Forelimb muscle (tissue), 1 donor: ENCODE data around the gene TSPAN11. TPM values are rescaled to one million over a fixed set of nuclear protein-coding genes. Genes with fewer than 3 reads are reported as not detected.
"Not testable (repeated sequence)": the region's sequence is repeated elsewhere in the genome, so short reads cannot be mapped to it uniquely, and the experiment has no call there.

ENCODE experiments used
- DNase-seq: peaks from one replicate; pipeline ENCODE4 v3.0.0-alpha.2; 2013; ENCODE audit warnings: low read depth
- polyA plus RNA-seq: library from polyadenylated mRNA; unstranded; fragments of 120-200 nt; gene quantifications from one replicate; pipeline ENCODE4 v1.2.1, GENCODE V29; 2013; ENCODE audit not compliant: insufficient read length

Gene TSPAN11
- polyA plus RNA-seq, 1 donor = 6.1 TPM

DNA sequence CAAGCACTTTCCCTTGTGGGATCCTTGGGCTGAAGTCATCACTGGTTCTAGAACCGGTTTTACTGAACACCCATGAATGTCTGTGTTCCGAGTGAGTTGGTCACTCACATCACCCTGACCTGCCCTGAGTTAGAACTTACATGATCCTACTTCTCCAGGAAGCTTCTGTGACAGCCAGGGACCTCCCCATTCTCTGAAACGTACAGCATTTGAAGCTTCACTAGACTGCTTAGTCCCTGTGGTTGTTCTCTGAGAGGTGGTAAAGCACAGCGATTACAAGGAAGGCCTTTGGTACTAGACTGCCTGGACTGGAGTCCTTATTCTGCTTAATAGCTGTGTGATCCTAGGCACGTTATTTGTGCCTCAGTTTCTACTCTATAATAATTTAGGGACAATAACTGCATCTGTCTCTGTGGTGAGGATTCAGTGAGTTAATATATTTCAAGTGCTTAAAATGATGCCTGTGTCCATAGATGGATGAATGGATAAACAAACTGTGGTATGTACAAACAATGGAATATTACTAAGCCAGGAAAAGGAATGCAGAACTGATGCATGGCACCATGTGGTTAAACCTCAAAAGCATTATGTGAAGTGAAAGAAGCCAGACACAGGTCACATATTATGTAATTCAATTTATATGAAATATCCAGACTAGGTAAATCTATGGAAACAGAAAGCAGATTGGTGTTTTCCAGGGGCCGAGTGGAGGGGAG is 92.4 kb downstream of the TSPAN11 start:
- DNase-seq = no peak

DNA sequence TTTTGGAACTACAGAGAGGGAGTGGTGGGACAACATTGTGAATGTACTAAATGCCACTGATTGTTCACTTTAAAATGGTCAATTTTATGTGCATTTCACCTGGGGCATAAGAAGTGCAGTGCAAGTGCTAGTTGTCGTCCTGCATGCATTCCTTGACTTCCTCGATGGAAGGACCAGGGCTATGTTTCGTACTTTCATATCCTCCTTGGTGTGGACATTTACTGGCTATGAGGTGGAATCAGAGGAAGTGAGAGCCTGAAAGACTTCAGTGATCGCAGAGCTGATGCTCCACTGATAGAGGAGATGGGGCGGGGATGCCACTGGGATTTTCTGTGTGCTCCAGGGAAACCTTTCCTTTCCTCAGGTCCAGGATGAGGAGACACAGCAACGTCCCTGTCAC is 93.0 kb downstream of the TSPAN11 start:
- DNase-seq = no peak

DNA sequence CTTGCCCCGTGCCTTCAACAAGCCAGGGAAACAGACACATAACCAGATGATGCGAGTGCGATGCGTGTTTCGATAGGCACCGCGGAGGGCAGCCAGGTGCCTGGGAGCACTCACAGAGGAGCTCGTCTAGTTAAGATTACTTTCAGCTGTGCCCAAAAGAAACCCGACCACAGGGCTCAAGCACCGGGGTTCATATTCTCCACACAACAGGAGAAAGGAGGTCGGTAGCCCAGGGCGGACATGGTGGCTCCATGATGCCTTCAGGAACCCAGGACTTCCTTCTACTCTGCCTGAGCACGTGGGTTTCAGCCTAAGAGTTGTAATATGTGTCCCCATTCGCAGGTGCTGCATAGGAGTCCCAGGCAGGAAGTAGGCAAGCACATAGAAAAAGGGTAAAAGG is 93.4 kb downstream of the TSPAN11 start:
- no peak for DNase-seq

DNA sequence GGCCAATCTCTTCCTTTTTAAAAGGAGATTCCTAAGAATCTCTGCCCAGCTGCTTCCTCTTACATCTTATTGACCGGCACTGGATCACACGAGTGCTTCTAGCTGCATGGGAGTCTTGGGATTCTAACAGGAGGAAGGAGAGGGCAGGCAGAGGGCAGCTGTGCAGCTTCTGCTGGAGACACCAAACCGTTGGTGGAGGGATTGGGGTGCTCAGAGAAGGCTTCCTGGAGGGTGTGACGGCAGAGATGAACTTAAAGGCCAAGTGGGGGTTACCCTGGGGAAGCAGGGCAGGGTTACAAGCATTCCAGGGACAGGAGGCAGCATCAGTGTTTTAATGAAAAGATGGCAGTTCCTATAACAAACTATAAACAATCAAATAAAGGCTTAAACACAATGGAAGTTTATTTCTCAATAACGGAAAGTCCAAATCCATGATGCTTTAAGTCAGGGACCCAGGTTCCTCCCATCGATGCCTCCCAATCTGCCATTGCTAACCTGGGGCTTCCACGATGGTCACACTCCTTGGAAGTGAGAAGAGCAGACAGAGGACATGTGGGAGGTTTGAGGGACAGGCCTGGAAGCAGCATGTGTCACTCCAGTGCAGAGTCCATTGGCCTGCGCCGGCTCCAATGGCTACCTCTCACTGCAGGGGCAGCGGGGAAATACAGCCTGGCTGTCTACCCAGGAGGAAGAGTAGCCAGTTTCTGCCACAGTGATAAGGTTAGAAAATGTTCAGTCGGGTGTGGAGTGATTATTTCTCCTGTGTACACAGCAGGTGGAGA is 94.0 kb downstream of the TSPAN11 start:
- DNase-seq = no peak

DNA sequence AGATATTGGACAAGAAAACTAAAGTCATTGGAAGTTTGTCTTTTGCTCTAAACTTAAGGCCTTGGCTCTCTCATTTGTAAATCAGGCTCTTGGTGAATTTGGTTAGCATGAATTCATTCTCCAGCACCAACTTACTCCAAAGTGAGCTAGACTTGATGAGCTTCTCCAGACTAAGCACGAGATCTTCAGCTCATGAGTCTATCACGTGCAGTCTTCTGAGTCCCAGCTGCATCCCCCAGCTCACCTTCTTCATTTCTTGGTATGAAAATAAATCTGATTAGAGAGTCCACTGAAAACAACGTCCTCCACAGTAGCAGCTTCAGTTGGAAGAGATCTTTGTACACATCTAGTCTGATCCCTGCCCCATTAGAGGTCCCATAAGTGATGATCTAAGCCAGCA is 94.6 kb downstream of the TSPAN11 start:
- DNase-seq = no peak

DNA sequence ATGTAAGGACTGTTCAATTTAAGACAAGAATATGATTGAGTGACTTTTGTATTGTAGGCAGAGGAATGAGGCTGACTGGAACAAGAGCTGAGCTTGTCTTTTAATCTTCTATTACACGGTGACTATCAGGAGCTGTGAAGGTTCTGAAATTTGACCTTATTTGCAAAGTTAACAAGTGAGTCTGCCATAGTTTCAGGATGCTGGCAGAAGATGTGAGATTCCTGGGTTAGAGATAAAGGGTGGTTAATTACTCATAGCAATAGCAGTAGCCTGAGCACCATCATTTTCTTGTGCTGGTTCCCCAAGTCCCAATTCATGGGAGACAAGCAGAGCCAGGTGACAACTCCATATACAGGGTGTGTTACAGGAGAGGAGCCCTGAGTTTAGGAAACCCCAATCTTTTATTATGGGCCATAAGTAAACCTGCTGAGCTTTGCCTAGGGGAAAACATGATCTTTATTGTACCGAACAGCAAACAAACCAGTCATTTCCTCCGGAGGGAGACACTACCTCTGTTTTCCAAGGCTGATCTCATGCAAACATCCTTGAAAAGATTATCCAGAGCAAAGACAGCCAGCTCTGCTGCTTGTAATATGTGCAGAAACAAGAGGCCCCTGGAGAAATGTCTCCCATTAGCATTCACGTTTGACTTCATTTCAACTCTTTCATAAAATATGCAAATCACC is 95.4 kb downstream of the TSPAN11 start:
- DNase-seq = no peak

DNA sequence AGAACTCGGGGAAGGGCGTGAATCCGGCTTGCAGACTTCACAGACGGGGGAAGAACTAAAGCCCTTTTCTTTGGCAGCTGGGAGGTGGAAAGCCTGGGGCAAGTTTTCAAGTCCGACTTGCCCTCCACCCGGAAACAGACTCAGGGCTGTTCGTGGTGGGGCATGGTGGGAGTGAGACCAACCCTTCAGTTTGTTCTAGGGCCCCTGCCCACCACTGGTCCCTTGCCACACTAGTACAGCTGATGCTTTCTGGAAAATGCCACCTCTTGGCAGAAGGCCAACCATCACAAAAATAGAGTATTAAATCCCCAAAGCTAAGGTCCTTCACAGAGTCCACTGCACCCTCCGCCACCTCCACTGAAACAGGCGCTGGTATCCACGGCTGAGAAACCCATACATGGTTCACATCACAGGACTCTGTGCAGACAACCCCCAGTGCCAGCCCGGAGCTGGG is 96.8 kb downstream of the TSPAN11 start:
- no peak for DNase-seq

DNA sequence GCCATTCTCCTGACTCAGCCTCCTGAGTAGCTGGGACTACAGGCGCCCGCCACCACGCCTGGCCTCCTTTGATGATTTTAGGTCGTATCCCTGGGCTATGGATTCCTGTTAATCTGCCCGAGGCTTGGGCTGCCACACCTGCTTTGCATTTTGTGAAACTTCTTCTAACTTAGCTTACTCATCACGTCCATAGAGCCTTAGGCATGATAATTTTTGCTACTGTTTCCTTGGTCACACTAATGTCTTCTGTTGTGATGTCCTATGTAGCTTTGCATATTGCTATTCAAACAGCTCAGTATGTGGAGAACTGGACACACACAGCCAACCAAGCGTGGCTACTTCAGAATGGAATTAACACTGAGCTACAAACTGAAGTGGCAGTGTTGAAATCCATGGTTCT is 99.7 kb downstream of the TSPAN11 start:
- no peak for DNase-seq

DNA sequence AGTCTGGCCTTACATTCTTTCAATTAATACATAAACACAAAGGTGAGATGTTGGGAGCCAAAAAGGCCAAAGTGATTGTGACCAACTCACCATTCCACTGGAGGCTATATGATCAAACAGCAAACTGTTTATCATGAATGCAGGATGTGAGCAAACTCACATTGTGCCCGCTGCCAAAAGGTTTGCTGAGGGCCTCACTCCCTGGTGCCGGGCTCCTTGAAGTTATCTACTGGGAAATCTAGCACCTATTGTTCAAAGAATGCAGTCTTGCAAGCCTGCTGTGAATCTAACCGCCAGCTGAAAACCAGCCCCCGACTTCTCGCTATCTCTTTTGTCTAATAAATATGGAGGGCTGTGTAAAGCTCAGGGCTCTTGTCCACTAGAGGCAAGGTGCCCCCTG is 100.5 kb downstream of the TSPAN11 start:
- not testable (repeated sequence) for DNase-seq

DNA sequence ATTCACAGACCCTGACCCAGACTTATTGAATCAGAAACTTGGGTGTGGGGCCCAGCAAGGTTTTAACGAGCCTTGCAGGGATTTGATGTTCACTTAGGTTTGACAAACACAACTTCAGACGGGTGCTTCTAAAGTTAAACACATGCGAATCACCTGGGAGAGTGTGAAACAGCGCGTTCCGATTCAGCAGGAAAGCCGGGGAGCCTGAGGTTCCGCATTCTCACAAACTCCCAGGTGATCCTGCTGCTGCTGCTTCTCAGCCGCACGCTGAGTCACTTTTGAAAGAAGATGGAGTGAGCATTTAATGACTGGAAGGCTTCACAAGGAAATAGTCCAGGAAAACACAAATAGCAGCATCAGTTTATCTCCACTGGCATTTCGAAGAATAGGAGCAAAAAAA is 102.9 kb downstream of the TSPAN11 start:
- DNase-seq = no peak

DNA sequence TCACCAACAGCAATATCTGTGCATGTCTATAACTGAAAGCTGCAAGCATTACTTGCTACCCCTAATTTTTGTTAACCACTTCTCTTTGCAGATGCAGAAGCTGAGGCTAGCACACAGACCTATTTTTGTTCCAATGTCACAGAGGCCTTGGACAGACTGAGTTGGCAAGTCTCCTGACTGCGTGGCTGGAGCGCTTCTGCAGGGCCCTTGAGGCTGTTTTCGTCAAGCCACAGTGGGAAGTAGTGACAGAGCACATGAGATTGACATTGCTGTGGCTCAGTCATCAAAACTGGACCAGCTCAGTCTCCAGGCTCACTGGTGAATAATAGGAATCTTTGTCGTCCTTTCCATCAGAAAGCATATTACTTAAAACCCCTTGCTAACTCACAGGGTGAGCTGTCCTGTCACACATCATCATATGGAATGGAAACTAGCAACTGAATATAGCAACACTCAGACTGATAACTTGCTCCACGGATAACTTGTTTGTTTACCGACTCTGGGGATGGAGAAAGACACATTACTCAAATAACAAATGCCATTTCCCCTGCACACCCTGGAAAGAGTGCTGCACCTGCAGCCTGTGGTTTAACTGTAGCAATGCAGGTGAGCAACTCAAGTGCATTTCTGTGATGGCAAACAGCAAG is 103.5 kb downstream of the TSPAN11 start:
- DNase-seq = no peak

DNA sequence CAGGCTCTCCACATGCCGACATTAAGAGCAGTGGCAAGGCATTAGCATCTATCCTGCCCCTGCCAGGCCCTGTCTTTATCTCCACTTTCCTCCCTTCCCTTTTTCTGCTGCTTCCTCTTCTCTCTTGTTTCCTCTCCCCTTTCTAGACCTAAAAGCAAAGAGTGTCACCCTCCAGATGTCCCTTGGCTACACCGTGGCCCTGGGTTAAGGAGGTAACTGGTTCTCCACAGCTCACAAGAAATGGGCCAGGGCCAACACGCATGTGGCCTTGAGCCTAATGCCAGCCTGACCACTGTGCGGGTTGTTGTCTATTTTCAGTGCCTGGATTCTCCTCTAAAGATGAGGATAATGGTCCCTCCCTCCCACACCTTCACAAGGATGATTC is 105.4 kb downstream of the TSPAN11 start:
- no peak for DNase-seq

DNA sequence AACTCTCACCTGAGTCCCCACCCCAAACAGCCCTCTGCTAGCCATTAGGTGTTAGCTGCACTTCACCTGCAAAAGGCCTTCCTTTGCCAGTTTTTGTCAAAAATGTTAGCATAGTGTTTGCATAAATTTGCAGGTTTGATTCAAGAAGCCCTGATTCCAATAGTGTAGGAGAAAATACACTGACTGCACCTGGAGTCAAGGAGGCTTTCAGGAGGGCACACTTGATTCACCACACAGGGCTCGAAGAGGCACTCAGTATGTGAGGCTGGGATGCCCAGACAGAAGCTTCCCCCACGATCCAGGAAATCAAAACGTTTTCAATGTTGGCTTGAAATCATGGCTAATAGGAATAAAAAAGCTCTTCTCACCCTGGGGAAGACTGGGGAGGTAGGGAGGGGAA is 106.6 kb downstream of the TSPAN11 start:
- DNase-seq = no peak

DNA sequence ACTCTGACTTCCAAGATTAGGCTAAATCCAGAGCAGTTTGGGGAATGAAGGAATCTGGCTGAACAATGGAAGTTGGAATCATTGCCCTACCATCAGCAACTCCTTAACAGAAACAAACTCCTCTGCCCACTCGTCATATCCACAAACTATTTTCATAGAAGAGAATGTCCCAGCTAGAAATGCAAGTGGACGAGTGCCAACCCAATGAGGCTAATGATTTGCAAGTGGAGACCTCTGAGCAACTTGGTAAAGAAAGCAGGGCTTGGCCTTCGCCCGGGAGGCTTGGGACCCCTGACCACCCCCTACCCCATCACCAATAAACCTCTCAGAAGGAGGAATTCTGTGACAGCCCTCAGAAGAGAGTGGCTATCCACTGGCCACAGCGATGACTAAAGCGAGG is 107.1 kb downstream of the TSPAN11 start:
- no peak for DNase-seq

DNA sequence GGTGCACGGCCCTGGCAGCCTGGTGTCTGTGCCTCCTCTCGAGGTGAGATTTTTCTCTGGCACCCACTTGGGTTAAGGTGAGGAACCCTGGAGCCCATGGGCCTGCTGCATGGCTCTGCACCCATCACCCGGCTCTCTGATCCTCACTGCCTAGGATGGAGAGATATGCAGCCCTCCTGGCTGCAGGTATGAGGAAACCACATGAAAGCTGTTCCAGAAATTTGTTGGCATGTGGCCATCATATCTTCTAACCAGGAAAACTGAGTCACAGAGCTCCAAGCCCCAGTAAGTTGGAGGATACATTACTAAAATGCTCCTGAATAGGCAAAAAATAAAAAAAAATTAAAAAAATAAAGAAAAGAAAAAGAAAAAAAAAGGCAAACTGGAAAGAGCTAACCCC is 107.8 kb downstream of the TSPAN11 start:
- no peak for DNase-seq

DNA sequence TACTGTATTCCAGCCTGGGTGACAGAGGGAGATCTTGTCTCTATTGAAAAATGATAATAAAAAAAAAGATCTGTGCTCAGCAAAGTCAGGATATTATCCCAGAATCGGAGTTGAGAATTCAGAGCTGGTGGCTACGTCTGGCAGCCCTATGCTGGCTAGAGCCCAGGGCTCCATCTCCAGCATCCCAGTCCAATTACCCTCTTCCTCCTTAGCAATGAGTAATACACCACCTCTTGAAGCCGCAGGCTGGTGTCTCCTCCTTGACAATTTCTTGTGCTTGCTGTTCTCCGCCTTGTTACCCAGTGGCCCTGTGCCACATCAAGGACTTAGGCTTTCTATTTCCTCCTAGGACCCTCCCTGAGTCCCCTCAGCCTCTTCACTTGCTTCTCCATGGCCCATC is 108.7 kb downstream of the TSPAN11 start:
- no peak for DNase-seq

DNA sequence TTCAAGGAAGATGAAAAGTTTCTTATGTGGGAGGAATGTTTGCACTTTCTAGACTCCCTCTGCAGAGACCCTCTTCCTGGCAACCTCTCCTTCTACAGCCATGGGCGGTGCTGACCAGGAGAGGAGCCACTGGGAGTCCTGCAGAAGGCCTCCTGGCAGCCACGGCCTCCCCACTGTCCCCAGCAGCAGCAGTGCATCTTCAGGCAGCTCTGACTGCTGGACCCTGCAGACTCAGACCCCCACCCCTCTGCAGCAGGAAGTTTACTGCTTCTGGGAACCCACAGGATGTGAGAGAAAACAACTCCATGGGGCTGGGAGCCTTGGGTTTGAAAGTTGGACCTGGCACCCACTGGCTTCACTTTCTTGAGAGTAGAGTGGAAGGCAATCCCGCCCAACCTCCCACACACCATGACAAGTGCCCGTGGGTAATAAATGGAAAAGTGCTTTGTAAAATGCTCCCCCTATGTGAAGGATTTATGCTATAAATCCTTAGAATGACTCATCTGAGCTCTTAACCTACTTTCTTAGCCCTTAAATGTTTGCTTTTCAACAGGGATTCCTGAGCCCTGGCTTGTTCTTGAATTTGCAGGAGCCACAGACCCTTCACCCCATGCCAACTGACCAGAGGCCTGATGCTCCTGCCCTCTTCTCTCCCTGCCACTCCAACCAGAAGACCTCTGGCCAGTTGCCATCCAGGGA is 109.6 kb downstream of the TSPAN11 start:
- no peak for DNase-seq

DNA sequence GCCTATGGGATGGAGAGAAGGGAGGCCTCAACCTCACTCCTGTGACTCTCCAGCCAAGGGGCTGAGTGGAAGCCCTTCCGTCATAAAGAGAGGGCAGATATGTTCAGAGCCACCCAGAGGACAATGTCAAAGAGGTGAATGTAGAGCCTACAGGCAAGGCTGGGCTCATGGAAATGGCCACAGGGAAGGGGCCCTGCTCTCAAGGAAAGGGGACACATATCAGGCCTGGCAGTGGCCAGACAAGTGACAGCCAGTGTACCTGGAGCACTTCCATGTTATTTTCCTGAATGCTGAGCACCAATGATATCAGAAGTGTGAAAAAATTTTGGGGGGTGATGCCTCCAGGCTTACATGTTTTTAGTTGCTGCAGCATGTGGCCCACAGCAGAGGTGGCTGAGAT is 110.5 kb downstream of the TSPAN11 start:
- DNase-seq = no peak

DNA sequence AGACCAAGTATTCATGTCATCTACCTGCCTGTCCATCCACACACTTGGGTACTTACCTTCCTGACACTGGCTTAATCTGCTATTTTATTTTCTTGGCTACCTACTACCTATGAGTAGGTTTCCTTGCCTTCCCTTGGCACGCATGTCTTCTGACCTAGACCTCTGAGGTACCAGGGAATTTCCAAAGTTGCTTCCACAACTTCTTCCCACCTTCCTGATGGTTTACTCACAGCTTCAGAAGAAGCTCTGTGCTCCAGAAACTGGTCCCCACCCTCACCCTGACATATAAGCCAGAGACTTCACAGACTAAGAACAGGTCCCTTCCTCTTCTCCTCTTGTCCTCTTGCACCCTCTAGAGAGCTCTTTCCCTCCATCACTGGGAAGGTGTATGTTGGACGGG is 111.4 kb downstream of the TSPAN11 start:
- no peak for DNase-seq

DNA sequence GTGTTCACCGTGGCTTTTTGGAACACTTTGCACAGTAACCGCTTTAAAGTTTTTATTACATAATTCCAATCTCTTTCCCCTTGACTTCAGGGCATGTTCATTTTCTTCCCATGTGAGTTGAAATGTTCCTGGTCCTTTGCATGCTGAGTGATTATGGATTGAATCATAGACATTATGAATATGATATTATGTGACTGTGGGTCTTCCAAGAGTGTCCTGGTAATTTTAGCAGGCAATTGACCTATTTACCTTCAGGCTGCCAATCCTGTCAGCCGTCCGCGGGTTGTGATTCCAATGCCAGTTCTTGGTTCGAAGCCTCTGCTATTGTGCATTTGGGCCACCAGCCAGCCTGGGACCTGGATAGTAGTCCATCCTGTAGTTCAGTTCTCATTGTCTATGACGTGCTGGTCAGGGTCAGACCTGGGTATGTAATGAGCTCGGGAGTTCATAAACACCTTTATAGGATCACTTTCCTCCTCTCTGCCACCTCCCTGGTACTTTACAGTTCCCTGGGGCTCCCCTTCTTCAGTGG is 114.6 kb downstream of the TSPAN11 start:
- no peak for DNase-seq
